HEK293T (cell line): ENCODE measurements around the gene ABCB1.

ENCODE experiments used
- ARNT ChIP-seq: fragments of 450-650 bp; IDR thresholded peaks from 2 replicates; pipeline ENCODE4 v1.6.1; 2017; ENCODE audit warnings: mild to moderate bottlenecking
- BHLHE40 ChIP-seq: fragments of 450-650 bp; IDR thresholded peaks from 2 replicates; pipeline ENCODE4 v1.6.1; 2016; ENCODE audit warnings: mild to moderate bottlenecking, moderate library complexity, borderline replicate concordance
- ELF4 ChIP-seq: fragments of 450-650 bp; IDR thresholded peaks from 2 replicates; pipeline ENCODE4 v1.6.1; 2017; ENCODE audit warnings: antibody characterized with exemption
- FOXA1 ChIP-seq: fragments of 450-650 bp; IDR thresholded peaks from 2 replicates; pipeline ENCODE4 v1.6.1; 2016; ENCODE audit warnings: mild to moderate bottlenecking
- FOXK2 ChIP-seq: fragments of 450-650 bp; IDR thresholded peaks from 2 replicates; pipeline ENCODE4 v1.6.1; 2016; ENCODE audit warnings: mild to moderate bottlenecking
- LEF1 ChIP-seq: fragments of 450-650 bp; IDR thresholded peaks from 2 replicates; pipeline ENCODE4 v1.6.1; 2017; ENCODE audit warnings: mild to moderate bottlenecking, borderline replicate concordance

DNA sequence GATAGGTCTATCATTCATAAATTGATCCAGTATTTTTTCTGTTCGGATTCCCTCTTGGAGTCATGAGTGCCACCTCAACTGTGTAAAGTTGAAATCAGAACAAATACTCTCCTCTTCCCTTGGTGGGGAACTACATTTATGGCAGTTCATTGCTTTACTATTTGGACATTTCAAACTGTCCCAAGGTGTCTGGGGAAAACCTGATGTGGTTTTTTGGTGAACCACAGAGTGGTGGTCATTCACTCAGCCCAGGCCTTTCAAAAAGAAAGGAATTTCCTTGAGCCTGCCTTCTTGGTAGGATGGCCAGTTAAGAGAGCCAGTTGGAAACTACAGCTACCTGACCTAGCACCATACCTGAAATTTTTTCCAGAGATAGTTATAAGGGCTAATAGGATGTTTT is 59.0 kb downstream of the ABCB1 start:
- no peak for TF ChIP-seq ELF4
- no peak for TF ChIP-seq LEF1
- TF ChIP-seq ARNT, result no peak
- TF ChIP-seq FOXA1, result no peak
- no peak for TF ChIP-seq BHLHE40
- no peak for TF ChIP-seq FOXK2
